Transverse colon (tissue), 4 donors: ENCODE data around the gene TAOK2. TPM values are rescaled to one million over a fixed set of nuclear protein-coding genes. Genes with fewer than 3 reads are reported as not detected.

Experiments
- DNase-seq: peaks from one replicate; pipeline ENCODE4 v3.0.0-alpha.2; 2019
- H3K27ac ChIP-seq, 4 donors: fragments of 200-600 bp; sonication (generic); 2 replicates each; pipeline ENCODE4 v1.5.1; 2016 to 2018; ENCODE audit warnings: inconsistent platforms in 4 of 4
- H3K27me3 ChIP-seq: fragments of 200-600 bp; sonication (generic); 2 replicates; pipeline ENCODE4 v1.5.1; 2017; ENCODE audit warnings: inconsistent platforms
- H3K36me3 ChIP-seq, 4 donors: fragments of 200-600 bp; sonication (generic); 2 replicates each; pipeline ENCODE4 v1.5.1; 2017 to 2019; ENCODE audit warnings: inconsistent platforms in 4 of 4
- H3K4me1 ChIP-seq, 4 donors: fragments of 200-600 bp; sonication (generic); 2 replicates each; pipeline ENCODE4 v1.5.1; 2017 to 2020; ENCODE audit warnings: inconsistent platforms in 4 of 4
- H3K4me3 ChIP-seq, 4 donors: fragments of 200-600 bp; sonication (generic); 1 replicate in 1 of 4; 2 replicates in 3 of 4; pipeline versions ENCODE4 v1.5.1 to v1.6.1; 2017 to 2019; ENCODE audit warnings: inconsistent platforms in 4 of 4
- H3K9me3 ChIP-seq, 2 donors: fragments of 200-600 bp; sonication (generic); 2 replicates each; pipeline ENCODE4 v1.5.1; 2017 to 2019; ENCODE audit warnings: inconsistent platforms in 2 of 2
- EP300 ChIP-seq: sonication (generic); formaldehyde crosslinking; IDR thresholded peaks from one replicate; pipeline ENCODE4 v1.6.1; 2017; ENCODE audit warnings: antibody characterized with exemption, low read depth
- POLR2A ChIP-seq: fragments of 450-650 bp; IDR thresholded peaks from one replicate; pipeline ENCODE4 v1.6.1; 2016; ENCODE audit warnings: antibody characterized with exemption, mild to moderate bottlenecking, moderate library complexity
- POLR2AphosphoS5 ChIP-seq, 3 donors: sonication (generic); formaldehyde crosslinking; IDR thresholded peaks; one replicate each; pipeline ENCODE4 v1.6.1; 2016; ENCODE audit warnings: antibody characterized with exemption in 3 of 3
- WGBS, 2 donors: methylation state at CpG; one replicate each; pipeline ENCODE4 v1.1.5; 2018; ENCODE audit warnings: low coverage in 1 of 2; 5-methylcytosine and 5-hydroxymethylcytosine counted together
- in situ Hi-C, 4 donors: fragments of 200-750 bp; cut with MboI; loops; one replicate each; pipeline versions ENCODE4 v1.15.0 to v1.15.1; 2017; ENCODE audit warnings: low sequenced_read_pairs in 3 of 4, low pct_ligation_motif_present in 1 of 4, low pct_unique_long_range_greater_than_20kb in 1 of 4
- intact Hi-C: fragments of 100-400 bp; cut with DNase I; formaldehyde crosslinking; loops from one replicate; pipeline ENCODE4 v1.15.1; 2023; ENCODE audit warnings: low total_unique reads
- total RNA-seq, 4 donors: library from RNA; depleted of rRNA; stranded (reverse); fragments of >200 nt; gene quantifications; one replicate each; pipeline ENCODE4 v1.1.0, GENCODE V29; 2016
- TF ChIP-seq, protein P1 (sequence below), 5 experiments: fragments of 200-600 bp in 3 of 5; fragments of 450-650 bp in 2 of 5; sonication (generic) in 3 of 5; IDR thresholded peaks; 1 replicate in 2 of 5; 2 replicates in 3 of 5; pipeline ENCODE4 v1.5.1; 2016 to 2017; ENCODE audit warnings: antibody characterized with exemption in 5 of 5, inconsistent platforms in 3 of 5, mild to moderate bottlenecking in 2 of 5, moderate library complexity in 1 of 5

Gene TAOK2
- total RNA-seq, 4 donors from 2014 or later = 54.6 to 103 (median 68.1) TPM

DNA sequence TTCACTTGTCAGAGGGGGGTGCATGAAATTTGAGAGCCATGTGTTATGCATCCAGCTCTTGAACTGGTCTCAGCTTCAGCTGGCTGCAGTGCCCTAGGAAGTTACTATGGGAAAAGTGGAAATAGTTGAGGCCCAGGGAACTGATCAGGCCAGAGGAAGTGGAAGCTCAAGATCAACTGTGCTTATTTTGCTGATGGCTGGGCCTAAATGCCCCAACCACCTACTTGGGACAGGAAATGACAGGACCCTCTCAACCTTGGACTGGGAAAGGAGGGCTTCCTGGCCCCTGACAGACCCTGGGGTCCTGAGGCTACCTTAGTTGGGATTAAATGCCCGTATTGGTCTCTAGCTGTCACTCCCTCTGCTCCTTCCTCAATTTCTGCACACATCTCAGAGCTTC lies 1.2 kb upstream of the TAOK2 start:
- H3K36me3 ChIP-seq = peaks cover 0 to 12% (median 6%) of the 10 kb centered on the region in 4 donors
- H3K4me1 ChIP-seq = peaks cover 21 to 32% (median 25%) of the 10 kb centered on the region in 4 donors
- peak overlapping the region in 1 of 4 donors; percentile 94 for H3K27ac ChIP-seq
- in situ Hi-C loops = no loop called here
- TF ChIP-seq EP300 (no peak), POLR2A (no peak)
- H3K9me3 ChIP-seq = no peaks in the 10 kb centered on the region
- intact Hi-C loops = no loop called here
- DNase-seq = no peak
- H3K27me3 ChIP-seq = no peaks in the 10 kb centered on the region
- 100% methylated on average over 1 of the region's 1 CpG; no CpG with 5 or more reads in 1 of the 2 donors for WGBS, 2 donors
- no peak overlapping the region for H3K4me3 ChIP-seq

DNA sequence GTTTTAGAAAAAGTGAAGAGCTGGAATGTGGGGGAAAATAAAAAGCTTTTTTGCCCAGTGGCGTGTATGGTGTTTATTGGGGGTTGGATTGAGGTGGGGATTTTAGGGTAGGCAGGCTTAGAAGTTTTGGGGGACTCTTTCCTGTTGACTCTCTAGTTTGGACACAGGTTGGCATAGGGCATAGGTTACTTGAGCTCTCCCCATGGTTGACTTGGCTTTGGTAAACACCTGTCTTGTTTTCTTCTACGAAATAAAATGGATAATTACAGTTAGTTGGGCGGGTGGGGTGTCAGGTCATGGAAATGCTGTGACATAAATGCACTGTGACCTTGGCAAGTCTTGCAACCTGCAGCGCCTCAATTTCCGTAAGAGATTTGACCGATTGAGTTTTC lies 680 bp upstream of the TAOK2 start:
- H3K4me1 ChIP-seq = peaks cover 21 to 32% (median 25%) of the 10 kb centered on the region in 4 donors
- intact Hi-C loops = no loop called here
- 60 to 80% methylated on average over 2 to 6 of the region's 6 CpGs for WGBS, 2 donors
- H3K36me3 ChIP-seq = peaks cover 0 to 12% (median 5%) of the 10 kb centered on the region in 4 donors
- in situ Hi-C loops = no loop called here
- DNase-seq = no peak
- peak overlapping the region in 1 of 4 donors; percentile 99 for H3K4me3 ChIP-seq
- H3K9me3 ChIP-seq = no peaks in the 10 kb centered on the region
- H3K27ac ChIP-seq = peak overlapping the region; percentile 92 to 95 (median 94)
- H3K27me3 ChIP-seq = no peaks in the 10 kb centered on the region
- TF ChIP-seq POLR2A (no peak), POLR2AphosphoS5 (IDR thresholded peaks at IDR 0.05) (no peak), EP300 (no peak)
- TF ChIP-seq, protein P1, sequence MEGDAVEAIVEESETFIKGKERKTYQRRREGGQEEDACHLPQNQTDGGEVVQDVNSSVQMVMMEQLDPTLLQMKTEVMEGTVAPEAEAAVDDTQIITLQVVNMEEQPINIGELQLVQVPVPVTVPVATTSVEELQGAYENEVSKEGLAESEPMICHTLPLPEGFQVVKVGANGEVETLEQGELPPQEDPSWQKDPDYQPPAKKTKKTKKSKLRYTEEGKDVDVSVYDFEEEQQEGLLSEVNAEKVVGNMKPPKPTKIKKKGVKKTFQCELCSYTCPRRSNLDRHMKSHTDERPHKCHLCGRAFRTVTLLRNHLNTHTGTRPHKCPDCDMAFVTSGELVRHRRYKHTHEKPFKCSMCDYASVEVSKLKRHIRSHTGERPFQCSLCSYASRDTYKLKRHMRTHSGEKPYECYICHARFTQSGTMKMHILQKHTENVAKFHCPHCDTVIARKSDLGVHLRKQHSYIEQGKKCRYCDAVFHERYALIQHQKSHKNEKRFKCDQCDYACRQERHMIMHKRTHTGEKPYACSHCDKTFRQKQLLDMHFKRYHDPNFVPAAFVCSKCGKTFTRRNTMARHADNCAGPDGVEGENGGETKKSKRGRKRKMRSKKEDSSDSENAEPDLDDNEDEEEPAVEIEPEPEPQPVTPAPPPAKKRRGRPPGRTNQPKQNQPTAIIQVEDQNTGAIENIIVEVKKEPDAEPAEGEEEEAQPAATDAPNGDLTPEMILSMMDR (IDR thresholded peaks at IDR 0.05) = no peak

DNA sequence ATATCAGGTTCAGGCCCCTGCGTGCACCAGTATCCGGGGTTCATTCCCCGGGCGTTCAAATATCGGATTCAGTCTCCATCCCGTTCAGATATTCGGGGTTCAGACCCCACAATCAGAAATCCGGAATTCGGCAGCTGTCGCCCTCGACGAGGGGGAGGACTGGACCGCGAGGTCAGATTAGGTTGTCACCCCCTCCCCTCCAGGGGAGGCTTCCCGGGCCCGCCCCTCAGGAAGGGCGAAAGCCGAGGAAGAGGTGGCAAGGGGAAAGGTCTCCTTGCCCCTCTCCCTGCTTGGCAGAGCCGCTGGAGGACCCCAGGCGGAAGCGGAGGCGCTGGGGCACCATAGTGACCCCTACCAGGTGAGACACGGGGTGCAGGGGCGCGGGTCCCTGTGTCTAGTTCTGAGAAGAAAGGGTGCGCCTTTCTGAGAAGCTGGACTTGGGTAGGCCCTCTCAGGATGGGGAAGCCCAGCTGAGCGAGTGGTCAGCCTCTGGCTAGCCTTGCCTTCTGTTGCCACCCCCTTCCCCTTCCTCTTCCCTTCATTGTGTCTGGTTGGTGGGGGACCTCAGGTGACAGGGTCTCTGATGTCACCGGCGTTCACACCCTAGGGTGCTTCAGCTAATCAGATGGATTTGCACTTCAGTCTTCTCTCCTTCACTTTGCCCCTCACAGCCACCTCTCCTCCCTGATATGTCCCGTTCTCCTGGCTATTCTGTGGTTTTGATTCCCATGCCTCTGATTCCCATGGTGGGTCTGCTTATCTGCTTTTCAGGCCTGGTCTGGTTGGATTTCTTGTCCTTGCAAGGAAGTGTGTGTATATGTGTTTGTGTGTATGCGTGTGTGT lies 844 bp downstream of the TAOK2 start:
- H3K9me3 ChIP-seq = no peaks in the 10 kb centered on the region
- no peaks in the 10 kb centered on the region for H3K27me3 ChIP-seq
- H3K4me3 ChIP-seq = peak overlapping the region; percentile 66 to 99 (median 86)
- peaks cover 21 to 32% (median 25%) of the 10 kb centered on the region in 4 donors for H3K4me1 ChIP-seq
- 2 to 20% methylated on average over 1 to 31 of the region's 31 CpGs for WGBS, 2 donors
- DNase-seq = peak; percentile 35
- TF ChIP-seq POLR2A (no peak), EP300 (no peak), POLR2AphosphoS5 (IDR thresholded peaks at IDR 0.05) (peak in 1 of 3 donors; percentile 16)
- TF ChIP-seq, protein P1 (IDR thresholded peaks at IDR 0.05) = no peak
- in situ Hi-C loops = no loop called here
- H3K27ac ChIP-seq = peak overlapping the region; percentile 92 to 95 (median 94)
- intact Hi-C loops = no loop called here
- peaks cover 0 to 15% (median 3%) of the 10 kb centered on the region in 4 donors for H3K36me3 ChIP-seq

DNA sequence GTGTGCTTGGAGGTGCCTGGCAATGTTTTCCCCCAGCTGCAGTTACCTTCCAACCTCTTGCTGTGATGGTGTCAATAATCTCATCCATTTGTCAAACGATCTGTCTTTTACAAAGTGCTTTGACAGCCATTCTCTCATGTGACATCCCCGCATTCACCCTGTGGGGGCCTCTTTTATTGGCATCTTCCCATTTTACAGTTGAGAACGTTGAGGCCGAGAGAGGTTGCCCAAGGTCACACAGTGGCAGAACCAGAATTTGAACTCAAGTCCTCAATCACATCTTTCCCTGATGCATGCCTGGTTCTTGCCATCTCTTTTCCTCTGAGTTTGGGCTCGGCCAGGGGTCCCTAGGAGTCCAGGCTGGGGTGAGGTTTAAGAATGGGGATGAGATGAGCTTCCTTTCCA lies 1.5 kb downstream of the TAOK2 start:
- peak overlapping the region; percentile 23 to 95 (median 94) for H3K27ac ChIP-seq
- H3K36me3 ChIP-seq = peaks cover 0 to 19% (median 3%) of the 10 kb centered on the region in 4 donors
- H3K4me1 ChIP-seq = peaks cover 21 to 32% (median 25%) of the 10 kb centered on the region in 4 donors
- no peaks in the 10 kb centered on the region for H3K27me3 ChIP-seq
- no peak for TF ChIP-seq EP300
- no peak for TF ChIP-seq POLR2AphosphoS5 (IDR thresholded peaks at IDR 0.05)
- TF ChIP-seq, protein P1 (IDR thresholded peaks at IDR 0.05) = no peak
- no peak for TF ChIP-seq POLR2A
- no peak for DNase-seq
- in situ Hi-C loops = no loop called here
- WGBS, 2 donors = 63% methylated on average over 5 of the region's 5 CpGs; no CpG with 5 or more reads in 1 of the 2 donors
- no peaks in the 10 kb centered on the region for H3K9me3 ChIP-seq
- H3K4me3 ChIP-seq = peak overlapping the region; percentile 66 to 99 (median 86)
- intact Hi-C loops = no loop called here
